Suprapubic skin (tissue), 4 donors: ENCODE data around the gene GFRA4. TPM values are rescaled to one million over a fixed set of nuclear protein-coding genes. Genes with fewer than 3 reads are reported as not detected.
"Not testable (repeated sequence)": the region's sequence is repeated elsewhere in the genome, so short reads cannot be mapped to it uniquely, and the experiment has no call there.

Source experiments
- DNase-seq, 2 donors: peaks; one replicate each; pipeline ENCODE4 v3.0.0-alpha.2; 2019; ENCODE audit warnings: low spot score in 2 of 2
- H3K27ac ChIP-seq: fragments of 200-600 bp; sonication (generic); one replicate; pipeline ENCODE4 v1.5.1; 2019
- H3K27me3 ChIP-seq: fragments of 200-600 bp; sonication (generic); one replicate; pipeline ENCODE4 v1.5.1; 2019
- H3K36me3 ChIP-seq: fragments of 200-600 bp; sonication (generic); one replicate; pipeline ENCODE4 v1.5.1; 2019
- H3K4me1 ChIP-seq: fragments of 200-600 bp; sonication (generic); one replicate; pipeline ENCODE4 v1.5.1; 2019
- H3K4me3 ChIP-seq: fragments of 200-600 bp; sonication (generic); one replicate; pipeline ENCODE4 v1.5.1; 2019; ENCODE audit warnings: mild to moderate bottlenecking
- H3K9me3 ChIP-seq: fragments of 200-600 bp; sonication (generic); one replicate; pipeline ENCODE4 v1.5.1; 2019
- EP300 ChIP-seq: sonication (generic); formaldehyde crosslinking; IDR thresholded peaks from one replicate; pipeline ENCODE4 v1.6.1; 2017; ENCODE audit warnings: antibody characterized with exemption
- POLR2A ChIP-seq, 2 donors: fragments of 450-650 bp; IDR thresholded peaks; one replicate each; pipeline ENCODE4 v1.6.1; 2017; ENCODE audit warnings: antibody characterized with exemption in 2 of 2, mild to moderate bottlenecking in 2 of 2, moderate library complexity in 2 of 2
- POLR2AphosphoS5 ChIP-seq, 3 donors: sonication (generic); formaldehyde crosslinking; IDR thresholded peaks; one replicate each; pipeline ENCODE4 v1.6.1; 2017; ENCODE audit warnings: antibody characterized with exemption in 3 of 3
- WGBS: methylation state at CpG from one replicate; pipeline ENCODE4 v1.1.5; 2018; 5-methylcytosine and 5-hydroxymethylcytosine counted together
- total RNA-seq, 4 donors: library from RNA; depleted of rRNA; stranded (reverse); fragments of >200 nt; gene quantifications; one replicate each; pipeline ENCODE4 v1.1.0, GENCODE V29; 2016
- TF ChIP-seq, protein P1 (sequence below), 2 donors: fragments of 200-600 bp in 1 of 2; fragments of 450-650 bp in 1 of 2; sonication (generic) in 1 of 2; IDR thresholded peaks; one replicate each; pipeline ENCODE4 v1.5.1; 2016 to 2019; ENCODE audit warnings: antibody characterized with exemption in 2 of 2, mild to moderate bottlenecking in 1 of 2, moderate library complexity in 1 of 2

GFRA4 gene
- total RNA-seq, 4 donors from 2014 or later: not detected

DNA sequence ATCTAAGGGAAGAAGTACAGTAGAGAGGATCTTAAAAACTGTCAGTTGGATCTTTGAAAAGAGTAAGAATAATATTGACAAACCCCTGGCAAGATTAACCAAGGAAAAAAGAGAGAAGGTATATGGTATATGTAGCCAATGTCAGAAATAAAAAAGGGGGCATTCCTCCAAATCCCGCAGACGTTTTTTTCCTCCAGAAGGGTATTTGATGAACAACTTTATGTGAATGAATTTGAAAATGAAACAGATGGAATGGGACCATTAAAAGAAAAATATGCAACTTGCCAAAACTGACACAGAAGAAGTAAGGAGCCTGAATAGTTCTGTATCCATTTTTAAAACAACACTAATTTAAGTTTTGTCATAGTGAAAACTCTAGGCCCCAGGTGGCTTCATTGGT, 35.7 kb downstream of the GFRA4 start:
- Histone ChIP-seq H3K4me3 (no peak overlapping the region), H3K4me1 (no peaks in the 10 kb centered on the region), H3K27me3 (no peaks in the 10 kb centered on the region), H3K27ac (no peak overlapping the region), H3K9me3 (no peaks in the 10 kb centered on the region), H3K36me3 (peaks cover 40% of the 10 kb centered on the region)
- no peak for DNase-seq
- 89% methylated on average over 2 of the region's 2 CpGs for WGBS
- TF ChIP-seq, protein P1, sequence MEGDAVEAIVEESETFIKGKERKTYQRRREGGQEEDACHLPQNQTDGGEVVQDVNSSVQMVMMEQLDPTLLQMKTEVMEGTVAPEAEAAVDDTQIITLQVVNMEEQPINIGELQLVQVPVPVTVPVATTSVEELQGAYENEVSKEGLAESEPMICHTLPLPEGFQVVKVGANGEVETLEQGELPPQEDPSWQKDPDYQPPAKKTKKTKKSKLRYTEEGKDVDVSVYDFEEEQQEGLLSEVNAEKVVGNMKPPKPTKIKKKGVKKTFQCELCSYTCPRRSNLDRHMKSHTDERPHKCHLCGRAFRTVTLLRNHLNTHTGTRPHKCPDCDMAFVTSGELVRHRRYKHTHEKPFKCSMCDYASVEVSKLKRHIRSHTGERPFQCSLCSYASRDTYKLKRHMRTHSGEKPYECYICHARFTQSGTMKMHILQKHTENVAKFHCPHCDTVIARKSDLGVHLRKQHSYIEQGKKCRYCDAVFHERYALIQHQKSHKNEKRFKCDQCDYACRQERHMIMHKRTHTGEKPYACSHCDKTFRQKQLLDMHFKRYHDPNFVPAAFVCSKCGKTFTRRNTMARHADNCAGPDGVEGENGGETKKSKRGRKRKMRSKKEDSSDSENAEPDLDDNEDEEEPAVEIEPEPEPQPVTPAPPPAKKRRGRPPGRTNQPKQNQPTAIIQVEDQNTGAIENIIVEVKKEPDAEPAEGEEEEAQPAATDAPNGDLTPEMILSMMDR (IDR thresholded peaks at IDR 0.05): no peak
- no peak for TF ChIP-seq POLR2AphosphoS5 (IDR thresholded peaks at IDR 0.05)
- no peak for TF ChIP-seq POLR2A (IDR thresholded peaks at IDR 0.05)
- no peak for TF ChIP-seq EP300

DNA sequence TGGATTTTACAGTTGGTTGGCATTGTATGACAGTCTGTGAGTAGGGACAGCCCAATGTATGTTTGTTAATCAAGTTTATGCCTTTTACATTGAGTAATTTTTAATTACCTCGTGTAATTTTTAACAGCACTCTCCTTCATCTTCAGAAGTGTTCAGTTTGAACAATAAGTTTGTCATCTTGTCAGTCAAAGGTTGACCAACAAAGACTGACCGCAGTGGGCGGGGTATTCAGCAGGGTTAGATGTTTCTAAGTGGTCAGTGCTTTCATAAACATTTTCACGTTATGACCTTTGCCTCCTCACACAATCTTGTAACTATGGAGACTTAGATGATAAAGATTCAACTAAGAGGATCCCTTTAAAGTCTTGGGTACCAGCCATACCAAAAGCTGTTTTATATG, 40.8 kb downstream of the GFRA4 start:
- TF ChIP-seq POLR2AphosphoS5 (IDR thresholded peaks at IDR 0.05) (no peak), EP300 (no peak), POLR2A (IDR thresholded peaks at IDR 0.05) (no peak)
- TF ChIP-seq, protein P1 (IDR thresholded peaks at IDR 0.05): no peak
- Histone ChIP-seq H3K27me3 (no peaks in the 10 kb centered on the region), H3K9me3 (no peaks in the 10 kb centered on the region), H3K36me3 (peaks cover 23% of the 10 kb centered on the region), H3K4me3 (no peak overlapping the region), H3K27ac (no peak overlapping the region), H3K4me1 (no peaks in the 10 kb centered on the region)
- WGBS: 90% methylated on average over 4 of the region's 4 CpGs
- no peak for DNase-seq

DNA sequence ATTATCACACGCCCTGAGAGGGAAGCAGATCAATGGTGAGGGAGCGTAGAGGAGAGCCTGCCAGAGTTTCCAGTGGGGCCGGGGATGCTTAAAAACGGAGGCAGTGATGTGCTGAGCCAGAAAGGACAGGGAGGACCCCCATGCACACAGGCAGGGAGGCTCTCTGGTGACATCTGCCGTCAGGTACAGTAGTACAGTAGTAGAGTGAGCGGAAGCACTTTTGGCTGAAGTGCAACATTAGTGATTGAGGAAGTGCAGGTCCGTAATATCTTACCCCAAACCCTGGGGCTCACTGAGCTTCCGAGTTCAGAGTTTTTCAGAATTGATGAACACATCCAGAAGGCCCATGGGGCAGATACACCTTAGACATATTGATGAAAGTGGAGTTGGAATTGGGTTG, 42.1 kb downstream of the GFRA4 start:
- Histone ChIP-seq H3K4me1 (no peaks in the 10 kb centered on the region), H3K27ac (no peak overlapping the region), H3K9me3 (no peaks in the 10 kb centered on the region), H3K4me3 (no peak overlapping the region), H3K27me3 (no peaks in the 10 kb centered on the region), H3K36me3 (peaks cover 22% of the 10 kb centered on the region)
- DNase-seq: no peak
- TF ChIP-seq POLR2A (IDR thresholded peaks at IDR 0.05): no peak
- no peak for TF ChIP-seq EP300
- TF ChIP-seq, protein P1 (IDR thresholded peaks at IDR 0.05): no peak
- TF ChIP-seq POLR2AphosphoS5 (IDR thresholded peaks at IDR 0.05): no peak
- WGBS: 96% methylated on average over 8 of the region's 8 CpGs

DNA sequence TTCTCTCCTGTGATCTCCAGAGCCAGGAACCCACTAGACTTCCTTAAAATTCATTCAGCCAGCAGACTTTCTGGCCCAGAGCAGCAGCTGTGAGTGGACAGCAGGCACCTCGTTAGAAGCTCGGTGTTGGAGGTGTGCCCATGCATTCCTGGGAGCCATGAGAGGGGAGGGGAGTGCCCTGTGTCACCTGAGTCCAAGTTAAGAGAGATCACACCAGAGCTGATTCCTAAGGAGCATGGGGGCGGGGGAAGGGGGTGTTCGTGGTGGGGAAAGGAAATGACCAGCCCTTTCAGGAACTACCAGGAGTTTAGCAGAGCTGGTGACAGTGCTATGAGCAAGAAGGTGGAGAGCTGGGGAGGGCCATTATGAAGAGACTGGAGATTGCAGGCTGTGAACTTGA, 46.9 kb downstream of the GFRA4 start:
- DNase-seq: no peak
- no peaks in the 10 kb centered on the region for H3K9me3 ChIP-seq
- no peak overlapping the region for H3K4me3 ChIP-seq
- WGBS: 68% methylated on average over 3 of the region's 4 CpGs
- no peaks in the 10 kb centered on the region for H3K27me3 ChIP-seq
- H3K27ac ChIP-seq: no peak overlapping the region
- H3K4me1 ChIP-seq: no peaks in the 10 kb centered on the region
- TF ChIP-seq, protein P1 (IDR thresholded peaks at IDR 0.05): no peak
- TF ChIP-seq POLR2AphosphoS5 (IDR thresholded peaks at IDR 0.05) (no peak), POLR2A (IDR thresholded peaks at IDR 0.05) (no peak), EP300 (no peak)
- H3K36me3 ChIP-seq: peaks cover 11% of the 10 kb centered on the region

DNA sequence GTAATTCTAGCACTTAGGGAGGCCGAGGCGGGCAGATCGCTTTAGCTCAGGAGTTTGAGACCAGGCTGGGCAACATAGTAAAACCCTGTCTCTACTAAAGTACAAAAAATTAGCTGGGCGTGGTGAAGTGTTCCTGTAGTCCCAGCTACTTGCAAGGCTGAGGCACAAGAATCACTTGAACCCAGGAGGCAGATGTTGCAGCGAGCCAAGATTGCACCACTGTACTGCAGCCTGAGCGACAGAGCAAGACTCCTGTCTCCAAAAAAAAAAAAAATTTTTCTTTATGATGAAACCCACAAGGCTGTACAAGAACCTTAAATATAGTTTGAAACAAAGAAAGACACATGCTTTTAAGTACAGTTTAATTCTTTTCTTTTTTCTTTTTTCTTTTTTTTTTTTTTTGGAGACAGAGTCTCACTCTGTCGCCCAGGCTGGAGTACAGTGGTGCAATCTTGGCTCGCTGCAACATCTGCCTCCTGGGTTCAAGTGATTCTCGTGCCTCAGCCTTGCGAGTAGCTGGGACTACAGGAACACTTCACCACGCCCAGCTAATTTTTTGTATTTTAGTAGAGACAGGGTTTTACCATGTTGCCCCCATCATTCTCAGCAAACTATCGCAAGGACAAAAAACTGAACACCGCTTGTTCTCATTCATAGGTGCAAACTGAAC, 47.9 kb downstream of the GFRA4 start:
- H3K4me3 ChIP-seq, H3K9me3 ChIP-seq, H3K27me3 ChIP-seq, DNase-seq, H3K4me1 ChIP-seq, H3K27ac ChIP-seq: not testable (repeated sequence)
- 95% methylated on average over 13 of the region's 13 CpGs for WGBS
- peaks cover 11% of the 10 kb centered on the region for H3K36me3 ChIP-seq

DNA sequence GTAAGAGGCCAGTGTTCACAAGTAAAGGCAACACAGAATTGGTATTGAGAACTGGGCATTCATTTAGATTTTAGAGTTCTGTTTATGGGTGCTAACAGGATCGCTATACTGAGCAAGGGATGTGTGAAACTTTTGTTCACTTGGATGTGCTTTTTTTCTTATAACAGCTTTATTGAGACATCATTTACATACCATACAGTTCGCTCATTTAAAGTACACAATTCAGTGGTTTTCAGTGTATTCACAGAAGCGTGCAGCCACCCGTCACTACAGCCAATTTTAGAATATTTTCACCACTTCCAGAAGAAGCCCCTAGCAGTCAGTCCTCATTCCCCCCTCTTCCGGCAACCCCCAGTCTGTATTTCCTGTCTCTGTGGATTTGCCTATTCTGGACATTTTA, 48.7 kb downstream of the GFRA4 start:
- Histone ChIP-seq H3K4me1 (no peaks in the 10 kb centered on the region), H3K36me3 (peaks cover 11% of the 10 kb centered on the region), H3K4me3 (no peak overlapping the region), H3K27me3 (no peaks in the 10 kb centered on the region), H3K27ac (no peak overlapping the region), H3K9me3 (no peaks in the 10 kb centered on the region)
- DNase-seq: no peak
- WGBS: 89% methylated on average over 5 of the region's 5 CpGs
- no peak for TF ChIP-seq POLR2AphosphoS5 (IDR thresholded peaks at IDR 0.05)
- no peak for TF ChIP-seq EP300
- no peak for TF ChIP-seq POLR2A (IDR thresholded peaks at IDR 0.05)
- TF ChIP-seq, protein P1 (IDR thresholded peaks at IDR 0.05): no peak
